Left lung (tissue), 10 donors: ENCODE measurements around the gene SMAD7. TPM values are rescaled to one million over a fixed set of nuclear protein-coding genes. Genes with fewer than 3 reads are reported as not detected.

Experiments
- ATAC-seq: fragments of 200-7000 bp; cut with Tn5 transposase; one replicate; pipeline ENCODE4 v1.9.1; 2020; ENCODE audit warnings: moderate library complexity
- DNase-seq, 4 donors: peaks; one replicate each; pipeline ENCODE4 v3.0.0-alpha.2; 2013 to 2020
- H3K27ac ChIP-seq, 2 donors: fragments of 200-600 bp; sonication (generic) in 1 of 2; one replicate each; pipeline versions ENCODE4 v1.5.0 to v1.8.0; 2020 to 2021
- H3K27me3 ChIP-seq, 2 donors: fragments of 200-600 bp; sonication (generic) in 1 of 2; one replicate each; pipeline versions ENCODE4 v1.5.0 to v1.8.0; 2020 to 2021
- H3K36me3 ChIP-seq, 2 donors: fragments of 200-600 bp; sonication (generic) in 1 of 2; one replicate each; pipeline versions ENCODE4 v1.5.0 to v1.8.0; 2020 to 2021
- H3K4me1 ChIP-seq, 2 donors: fragments of 200-600 bp; one replicate each; pipeline ENCODE4 v1.8.0; 2021
- H3K4me3 ChIP-seq, 2 donors: fragments of 200-600 bp; sonication (generic) in 1 of 2; one replicate each; pipeline versions ENCODE4 v1.5.0 to v1.8.0; 2020 to 2021; ENCODE audit warnings: mild to moderate bottlenecking in 1 of 2
- H3K9me3 ChIP-seq, 2 donors: fragments of 200-600 bp; sonication (generic) in 1 of 2; one replicate each; pipeline versions ENCODE4 v1.5.0 to v1.8.0; 2020 to 2021
- CTCF ChIP-seq, 2 donors: fragments of 200-600 bp; sonication (generic) in 1 of 2; IDR thresholded peaks; one replicate each; pipeline versions ENCODE4 v1.5.0 to v1.8.0; 2021; ENCODE audit warnings: antibody characterized with exemption in 2 of 2
- intact Hi-C, 2 donors: fragments of 100-400 bp; cut with DNase I; formaldehyde crosslinking; loops; one replicate each; pipeline versions ENCODE4 v1.11.2 to v1.14.2; 2022
- polyA plus RNA-seq, 6 donors: library from polyadenylated mRNA; unstranded; fragments of 120-200 nt; gene quantifications; one replicate each; pipeline ENCODE4 v1.2.1, GENCODE V29; 2013; ENCODE audit not compliant: insufficient read length in 6 of 6
- total RNA-seq, 2 donors: library from RNA; stranded (reverse); fragmentation: NEBNext Ultra II Directional; extraction: Animal tissue kit (Norgen Biotek cat#: 25700); gene quantifications; one replicate each; pipeline ENCODE4 v1.2.1, GENCODE V29; 2021
- donor health status: DM: no; HTN: yes; CAD: no.
- donor health status: DM: no; HTN: no; CAD: no.

The SMAD7 gene
- total and polyA plus RNA-seq, 8 donors, result 43.3 to 71.2 (median 61.9) TPM

- DNase-seq (no peak), ATAC-seq (peak; percentile 7)
- Histone ChIP-seq H3K36me3 (peaks cover 0 to 15% of the 10 kb centered on the region in 2 donors), H3K27me3 (no peaks in the 10 kb centered on the region), H3K9me3 (no peaks in the 10 kb centered on the region), H3K4me3 (peak overlapping the region in 1 of 2 donors; percentile 13), H3K27ac (peak overlapping the region; percentile 78 to 85), H3K4me1 (peaks cover 82 to 97% of the 10 kb centered on the region in 2 donors)
- TF ChIP-seq CTCF (IDR thresholded peaks at IDR 0.05), result no peak
- intact Hi-C loops, result no loop called here
Measured at GRCh38 chr18:48933578-48934414, 17.0 kb downstream of the SMAD7 start.

GRCh38 chr18:48932822-48933510, 17.8 kb downstream of the SMAD7 start:
- DNase-seq (no peak), ATAC-seq (no peak)
- H3K27ac ChIP-seq, result peak overlapping the region; percentile 78 to 85
- no peak for TF ChIP-seq CTCF (IDR thresholded peaks at IDR 0.05)
- H3K4me3 ChIP-seq, result peak overlapping the region in 1 of 2 donors; percentile 13
- H3K36me3 ChIP-seq, result peaks cover 0 to 12% of the 10 kb centered on the region in 2 donors
- H3K4me1 ChIP-seq, result peaks cover 82 to 97% of the 10 kb centered on the region in 2 donors
- intact Hi-C loops, result no loop called here
- H3K27me3 ChIP-seq, result no peaks in the 10 kb centered on the region
- H3K9me3 ChIP-seq, result no peaks in the 10 kb centered on the region

- H3K4me3 ChIP-seq, result no peak overlapping the region
- intact Hi-C loops, result no loop called here
- no peak for DNase-seq
- H3K27me3 ChIP-seq, result no peaks in the 10 kb centered on the region
- H3K36me3 ChIP-seq, result peaks cover 0 to 7% of the 10 kb centered on the region in 2 donors
- no peak for TF ChIP-seq CTCF (IDR thresholded peaks at IDR 0.05)
- peaks cover 82 to 97% of the 10 kb centered on the region in 2 donors for H3K4me1 ChIP-seq
- ATAC-seq, result no peak
- no peaks in the 10 kb centered on the region for H3K9me3 ChIP-seq
- peak overlapping the region; percentile 78 to 85 for H3K27ac ChIP-seq
Measured at GRCh38 chr18:48932462-48932818, 18.3 kb downstream of the SMAD7 start.

GRCh38 chr18:48931680-48932461, 18.9 kb downstream of the SMAD7 start:
- no peak for DNase-seq
- Histone ChIP-seq H3K36me3 (peaks cover 0 to 5% of the 10 kb centered on the region in 2 donors), H3K27ac (peak overlapping the region; percentile 78 to 85), H3K4me1 (peaks cover 87 to 98% of the 10 kb centered on the region in 2 donors), H3K4me3 (no peak overlapping the region), H3K9me3 (no peaks in the 10 kb centered on the region), H3K27me3 (no peaks in the 10 kb centered on the region)
- intact Hi-C loops, result no loop called here
- TF ChIP-seq CTCF (IDR thresholded peaks at IDR 0.05), result no peak
- no peak for ATAC-seq
